Stimulated activated CD8-positive, alpha-beta memory T cell treated with anti-CD3 and anti-CD28 coated beads, Interleukin-15, amount 100 ng/mL, for 48 hours (primary cell): ENCODE data around the gene ATP5PD.

Experiments used
- DNase-seq, 2 donors: peaks; one replicate each; pipeline ENCODE4 v3.0.0-alpha.2; 2020; ENCODE audit warnings: low read depth in 2 of 2

The ATP5PD gene

GRCh38 chr17:74994440-74994839, 52.3 kb downstream of the ATP5PD start:
- no peak for DNase-seq

- DNase-seq = no peak
These were observed 54.5 kb downstream of the ATP5PD start for GRCh38 chr17:74992223-74992622.

- DNase-seq = no peak
These were observed 56.1 kb downstream of the ATP5PD start for GRCh38 chr17:74990581-74991105.
